Fibroblast of lung (primary cell): Measurements from ENCODE around the gene BDH1. TPM values are rescaled to one million over a fixed set of nuclear protein-coding genes. Genes with fewer than 3 reads are reported as not detected.
"Not testable (repeated sequence)": the region's sequence is repeated elsewhere in the genome, so short reads cannot be mapped to it uniquely, and the experiment has no call there.

Source experiments
- DNase-seq, 2 donors: peaks; one replicate each; pipeline versions ENCODE4 v3.0.0 to v3.0.0-alpha.2; 2010; ENCODE audit warnings: low read depth in 2 of 2
- H2AFZ ChIP-seq: 2 replicates; pipeline ENCODE4 v1.5.1; 2012; ENCODE audit warnings: low read length, control low read depth, inconsistent platforms
- H3K27ac ChIP-seq: 2 replicates; pipeline ENCODE4 v1.5.1; 2011; ENCODE audit warnings: low read length, control low read depth; ENCODE audit not compliant: insufficient read depth
- H3K27me3 ChIP-seq: 2 replicates; pipeline ENCODE4 v1.5.1; 2011; ENCODE audit warnings: mild to moderate bottlenecking, low read length; ENCODE audit not compliant: control insufficient read depth, insufficient read depth
- H3K36me3 ChIP-seq: 2 replicates; pipeline ENCODE4 v1.5.1; 2011; ENCODE audit warnings: low read length; ENCODE audit not compliant: control insufficient read depth, insufficient read depth
- H3K4me1 ChIP-seq: 2 replicates; pipeline ENCODE4 v1.5.1; 2011; ENCODE audit warnings: low read length; ENCODE audit not compliant: control insufficient read depth, insufficient read depth; ENCODE audit errors: extremely low read depth
- H3K4me2 ChIP-seq: 2 replicates; pipeline ENCODE4 v1.5.1; 2011; ENCODE audit warnings: low read length, control low read depth; ENCODE audit not compliant: insufficient read depth; ENCODE audit errors: extremely low read depth
- H3K4me3 ChIP-seq, 4 experiments: fragments of 200-600 bp in 1 of 4; sonication (generic) in 1 of 4; replicated peaks in 1 of 4; 2 replicates each; pipeline ENCODE4 v1.5.1; 2011 to 2016; ENCODE audit warnings: low read length in 4 of 4, low read depth in 3 of 4, mild to moderate bottlenecking in 3 of 4, control low read depth in 2 of 4, inconsistent platforms in 1 of 4, mixed read lengths in 1 of 4; ENCODE audit not compliant: insufficient read depth in 1 of 4; ENCODE audit errors: control extremely low read depth in 1 of 4
- H3K79me2 ChIP-seq: 2 replicates; pipeline ENCODE4 v1.5.1; 2012; ENCODE audit warnings: mild to moderate bottlenecking, low read length, inconsistent platforms; ENCODE audit not compliant: control insufficient read depth, insufficient read depth
- H3K9ac ChIP-seq: 2 replicates; pipeline ENCODE4 v1.5.1; 2011; ENCODE audit warnings: mild to moderate bottlenecking, low read length, control low read depth; ENCODE audit not compliant: insufficient read depth
- H3K9me3 ChIP-seq: 2 replicates; pipeline ENCODE4 v1.5.1; 2012; ENCODE audit warnings: low read depth, low read length; ENCODE audit not compliant: control insufficient read depth, insufficient read depth
- H4K20me1 ChIP-seq: 2 replicates; pipeline ENCODE4 v1.5.1; 2011; ENCODE audit warnings: low read length; ENCODE audit not compliant: control insufficient read depth, insufficient read depth; ENCODE audit errors: extremely low read depth
- EZH2 ChIP-seq: IDR thresholded peaks from 2 replicates; pipeline ENCODE4 v1.5.1; 2012; ENCODE audit warnings: low read length, control low read depth, mild to moderate bottlenecking; ENCODE audit errors: missing control alignments
- polyA plus RNA-seq, 2 donors: library from polyadenylated mRNA; depleted of rRNA in 1 of 2; stranded (reverse) in 1 of 2; unstranded in 1 of 2; fragments of >200 nt; gene quantifications; 2 replicates each; pipeline ENCODE4 v1.2.1, GENCODE V29; 2011 to 2012; ENCODE audit warnings: missing spikeins in 1 of 2
- total RNA-seq: library from RNA; depleted of rRNA; stranded (reverse); fragments of >200 nt; gene quantifications from 2 replicates; pipeline ENCODE4 v1.2.1, GENCODE V29; 2014
- TF ChIP-seq, protein P1 (sequence below), 2 donors: IDR thresholded peaks in 1 of 2; conservative IDR thresholded peaks in 1 of 2; 1 replicate in 1 of 2; 2 replicates in 1 of 2; pipeline ENCODE4 v1.5.1; 2011 to 2012; ENCODE audit warnings: low read length in 2 of 2, control low read depth in 1 of 2, inconsistent platforms in 1 of 2, low read depth in 1 of 2, mild to moderate bottlenecking in 1 of 2

Gene BDH1
- total and polyA plus RNA-seq, 2 donors (not counting 1 experiment from before 2014, with no cell fraction given): 0.66 to 3.1 TPM

DNA sequence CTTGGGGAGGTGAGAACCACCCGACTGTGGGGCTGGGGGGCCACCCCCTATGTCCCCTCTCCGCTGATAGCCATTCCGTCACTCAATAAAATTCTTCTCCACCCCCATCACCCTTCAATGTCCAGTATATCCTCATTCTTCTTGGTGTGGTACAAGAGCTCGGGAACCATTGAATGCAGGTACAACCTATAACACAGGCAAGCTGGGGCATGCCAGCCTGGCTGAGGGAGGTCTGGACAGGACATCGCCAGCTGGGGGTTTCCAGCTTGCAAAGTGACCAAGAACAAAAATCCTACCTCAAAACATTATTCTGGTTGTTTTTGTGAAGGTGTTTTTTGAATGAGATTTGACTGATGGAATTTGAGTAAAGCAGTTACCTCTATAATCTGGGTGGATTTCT, 19.6 kb upstream of the BDH1 start:
- H3K4me3 ChIP-seq: no peak overlapping the region
- no peak overlapping the region for H3K27ac ChIP-seq
- H3K9ac ChIP-seq: no peak overlapping the region
- H4K20me1 ChIP-seq: no peaks in the 10 kb centered on the region
- H3K4me1 ChIP-seq: no peaks in the 10 kb centered on the region
- no peak for DNase-seq
- no peaks in the 10 kb centered on the region for H3K79me2 ChIP-seq
- TF ChIP-seq, protein P1, sequence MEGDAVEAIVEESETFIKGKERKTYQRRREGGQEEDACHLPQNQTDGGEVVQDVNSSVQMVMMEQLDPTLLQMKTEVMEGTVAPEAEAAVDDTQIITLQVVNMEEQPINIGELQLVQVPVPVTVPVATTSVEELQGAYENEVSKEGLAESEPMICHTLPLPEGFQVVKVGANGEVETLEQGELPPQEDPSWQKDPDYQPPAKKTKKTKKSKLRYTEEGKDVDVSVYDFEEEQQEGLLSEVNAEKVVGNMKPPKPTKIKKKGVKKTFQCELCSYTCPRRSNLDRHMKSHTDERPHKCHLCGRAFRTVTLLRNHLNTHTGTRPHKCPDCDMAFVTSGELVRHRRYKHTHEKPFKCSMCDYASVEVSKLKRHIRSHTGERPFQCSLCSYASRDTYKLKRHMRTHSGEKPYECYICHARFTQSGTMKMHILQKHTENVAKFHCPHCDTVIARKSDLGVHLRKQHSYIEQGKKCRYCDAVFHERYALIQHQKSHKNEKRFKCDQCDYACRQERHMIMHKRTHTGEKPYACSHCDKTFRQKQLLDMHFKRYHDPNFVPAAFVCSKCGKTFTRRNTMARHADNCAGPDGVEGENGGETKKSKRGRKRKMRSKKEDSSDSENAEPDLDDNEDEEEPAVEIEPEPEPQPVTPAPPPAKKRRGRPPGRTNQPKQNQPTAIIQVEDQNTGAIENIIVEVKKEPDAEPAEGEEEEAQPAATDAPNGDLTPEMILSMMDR (conservative IDR thresholded peaks at IDR 0.05 in 1 of 2, IDR thresholded peaks at IDR 0.05 in 1 of 2; ENCODE audit: low read depth in 1 of 2, low read length in 2 of 2): no peak
- no peak for TF ChIP-seq EZH2
- H3K36me3 ChIP-seq: no peaks in the 10 kb centered on the region
- H3K27me3 ChIP-seq: peaks cover 21% of the 10 kb centered on the region
- H3K9me3 ChIP-seq: no peaks in the 10 kb centered on the region
- no peak overlapping the region for H3K4me2 ChIP-seq
- no peak overlapping the region for H2AFZ ChIP-seq

DNA sequence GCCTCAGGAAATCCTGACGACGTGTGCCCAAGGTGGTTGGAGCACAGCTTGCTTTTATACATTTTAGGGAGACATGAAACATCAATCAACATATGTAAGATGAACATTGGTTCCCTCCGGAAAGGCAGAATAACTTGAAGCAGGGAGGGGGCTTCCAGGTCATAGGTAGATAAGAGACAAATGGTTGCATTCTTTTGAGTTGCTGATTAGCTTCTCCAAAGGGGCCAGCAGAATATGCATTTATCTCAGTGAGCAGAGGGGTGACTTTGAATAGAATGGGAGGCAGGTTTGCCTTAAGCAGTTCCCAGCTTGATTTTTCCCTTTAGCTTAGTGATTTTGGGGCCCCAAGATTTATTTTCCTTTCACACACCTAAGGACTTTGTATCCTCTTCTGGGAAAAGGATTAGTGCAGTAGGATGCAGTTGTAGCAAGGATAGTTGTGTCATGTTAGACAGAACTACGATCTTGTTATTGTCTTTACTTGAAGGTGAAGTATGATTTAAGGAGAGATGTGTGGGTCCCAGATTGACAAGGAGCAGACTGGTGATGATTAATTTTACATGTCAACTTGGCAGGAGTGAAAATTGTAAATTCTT, 18.7 kb upstream of the BDH1 start:
- not testable (repeated sequence) for H3K9ac ChIP-seq, H3K36me3 ChIP-seq, H3K27ac ChIP-seq, H3K79me2 ChIP-seq, H3K4me3 ChIP-seq, DNase-seq, H3K4me1 ChIP-seq, H4K20me1 ChIP-seq, H3K4me2 ChIP-seq, H2AFZ ChIP-seq, H3K9me3 ChIP-seq
- H3K27me3 ChIP-seq: peaks cover 21% of the 10 kb centered on the region

DNA sequence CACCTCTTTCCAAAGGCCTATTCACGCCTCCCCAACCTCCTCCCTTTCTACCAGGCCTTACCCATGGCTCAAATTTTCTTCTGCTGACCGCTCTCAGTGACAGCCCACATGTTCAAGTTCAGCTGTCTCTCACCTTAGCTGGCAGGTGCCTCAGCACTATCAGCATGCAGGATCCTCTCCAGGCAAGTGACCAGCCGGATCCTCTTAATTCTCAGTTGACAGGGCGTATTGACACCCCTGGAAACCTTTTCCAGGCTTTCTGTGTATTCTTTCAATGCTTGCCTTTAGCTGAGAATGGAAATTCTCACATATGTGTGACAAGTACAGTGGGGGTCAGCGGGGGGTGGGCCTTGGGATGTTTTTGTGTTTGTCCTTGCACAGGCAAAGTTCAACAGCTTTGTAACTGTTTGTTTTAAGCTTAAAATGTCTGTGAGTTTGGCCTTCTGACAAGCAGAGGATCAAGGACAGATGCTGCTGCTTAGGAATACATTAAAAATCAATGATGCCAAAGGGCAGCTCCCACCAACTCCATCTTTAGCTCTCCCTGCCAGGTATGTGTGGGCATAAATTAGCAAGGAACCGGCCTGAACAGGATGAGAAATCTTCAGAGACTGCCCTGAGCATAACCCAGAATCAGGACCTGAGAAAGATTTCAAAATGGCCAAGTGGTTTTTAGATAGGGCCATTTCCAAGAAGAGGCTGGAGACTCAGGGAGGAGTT, 17.4 kb upstream of the BDH1 start:
- TF ChIP-seq, protein P1 (conservative IDR thresholded peaks at IDR 0.05 in 1 of 2, IDR thresholded peaks at IDR 0.05 in 1 of 2; ENCODE audit: low read depth in 1 of 2, low read length in 2 of 2): no peak
- TF ChIP-seq EZH2: no peak
- no peak overlapping the region for H3K4me2 ChIP-seq

DNA sequence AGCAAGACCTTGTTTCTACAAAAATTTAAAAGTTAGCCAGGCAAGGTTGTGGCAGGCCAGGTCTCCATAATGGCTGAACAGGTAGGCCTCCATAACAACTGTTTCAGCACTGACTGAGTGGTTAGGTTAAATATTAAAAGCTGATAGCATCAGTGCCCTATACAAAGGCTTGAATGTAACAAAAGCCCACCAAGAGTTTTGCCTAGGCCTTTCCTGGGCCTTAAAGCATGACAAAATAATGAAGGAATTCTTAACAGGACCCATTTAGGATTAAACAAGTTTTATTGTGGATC, 16.1 kb upstream of the BDH1 start:
- not testable (repeated sequence) for DNase-seq, H3K9ac ChIP-seq, H2AFZ ChIP-seq, H3K36me3 ChIP-seq, H3K4me1 ChIP-seq, H3K27ac ChIP-seq, H4K20me1 ChIP-seq, H3K79me2 ChIP-seq, H3K4me2 ChIP-seq, H3K4me3 ChIP-seq, H3K9me3 ChIP-seq
- peaks cover 16% of the 10 kb centered on the region for H3K27me3 ChIP-seq

More for the DNA sequence above, 17.4 kb upstream of the BDH1 start:
- no peak for DNase-seq
- Histone ChIP-seq H3K79me2 (no peaks in the 10 kb centered on the region), H4K20me1 (no peaks in the 10 kb centered on the region), H3K9ac (no peak overlapping the region), H3K9me3 (no peaks in the 10 kb centered on the region), H3K4me1 (no peaks in the 10 kb centered on the region), H3K27me3 (peaks cover 20% of the 10 kb centered on the region), H2AFZ (no peak overlapping the region), H3K27ac (no peak overlapping the region), H3K36me3 (no peaks in the 10 kb centered on the region), H3K4me3 (no peak overlapping the region)

DNA sequence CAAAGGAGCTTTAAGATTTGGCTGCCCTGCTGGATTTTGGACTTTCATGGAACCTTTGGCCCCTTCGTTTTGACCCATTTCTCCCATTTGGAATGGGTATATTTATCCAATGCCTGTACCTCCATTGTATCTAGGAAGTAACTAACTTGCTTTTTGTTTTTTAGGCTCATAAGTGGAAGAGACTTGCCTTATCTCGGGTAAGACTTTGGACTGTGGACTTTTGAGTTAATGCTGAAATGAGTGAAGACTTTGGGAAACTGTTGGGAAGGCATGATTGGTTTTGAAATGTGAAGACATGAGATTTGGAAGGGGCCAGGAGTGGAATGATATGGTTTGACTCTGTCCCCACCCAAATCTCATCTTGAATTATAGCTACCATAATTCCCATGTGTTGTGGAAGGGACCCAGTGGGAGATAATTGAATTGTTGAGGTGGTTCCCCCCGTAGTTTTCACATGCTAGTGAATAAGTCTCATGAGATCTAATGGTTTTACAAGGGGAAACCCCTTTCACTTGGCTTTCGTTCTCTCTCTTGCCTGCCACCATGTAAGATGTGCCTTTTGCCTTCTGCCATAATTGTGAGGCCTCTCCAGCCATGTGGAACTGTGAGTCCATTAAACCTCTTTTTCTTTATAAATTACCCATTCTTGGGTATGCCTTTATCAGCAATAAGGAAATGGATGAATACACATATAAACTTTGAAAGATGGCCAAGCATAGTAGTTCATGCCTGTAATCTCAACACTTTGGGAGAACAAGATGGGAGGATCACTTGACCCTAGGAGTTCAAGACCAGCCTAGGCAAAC, 15.5 kb upstream of the BDH1 start:
- not testable (repeated sequence) for H3K9me3 ChIP-seq, H3K27ac ChIP-seq, H2AFZ ChIP-seq, H3K36me3 ChIP-seq, DNase-seq, H3K4me2 ChIP-seq, H3K4me1 ChIP-seq, H3K79me2 ChIP-seq, H3K4me3 ChIP-seq, H4K20me1 ChIP-seq, H3K9ac ChIP-seq
- H3K27me3 ChIP-seq: peaks cover 14% of the 10 kb centered on the region
